ENCODE data around the gene FIS1. TPM values are rescaled to one million over a fixed set of nuclear protein-coding genes. Genes with fewer than 3 reads are reported as not detected.

The FIS1 gene
- total and polyA plus RNA-seq, 10 of the 15 experiments (the other 5 are each of a cell fraction or from before 2014, with no cell fraction given): 83.4 to 149 (median 108) TPM

DNA sequence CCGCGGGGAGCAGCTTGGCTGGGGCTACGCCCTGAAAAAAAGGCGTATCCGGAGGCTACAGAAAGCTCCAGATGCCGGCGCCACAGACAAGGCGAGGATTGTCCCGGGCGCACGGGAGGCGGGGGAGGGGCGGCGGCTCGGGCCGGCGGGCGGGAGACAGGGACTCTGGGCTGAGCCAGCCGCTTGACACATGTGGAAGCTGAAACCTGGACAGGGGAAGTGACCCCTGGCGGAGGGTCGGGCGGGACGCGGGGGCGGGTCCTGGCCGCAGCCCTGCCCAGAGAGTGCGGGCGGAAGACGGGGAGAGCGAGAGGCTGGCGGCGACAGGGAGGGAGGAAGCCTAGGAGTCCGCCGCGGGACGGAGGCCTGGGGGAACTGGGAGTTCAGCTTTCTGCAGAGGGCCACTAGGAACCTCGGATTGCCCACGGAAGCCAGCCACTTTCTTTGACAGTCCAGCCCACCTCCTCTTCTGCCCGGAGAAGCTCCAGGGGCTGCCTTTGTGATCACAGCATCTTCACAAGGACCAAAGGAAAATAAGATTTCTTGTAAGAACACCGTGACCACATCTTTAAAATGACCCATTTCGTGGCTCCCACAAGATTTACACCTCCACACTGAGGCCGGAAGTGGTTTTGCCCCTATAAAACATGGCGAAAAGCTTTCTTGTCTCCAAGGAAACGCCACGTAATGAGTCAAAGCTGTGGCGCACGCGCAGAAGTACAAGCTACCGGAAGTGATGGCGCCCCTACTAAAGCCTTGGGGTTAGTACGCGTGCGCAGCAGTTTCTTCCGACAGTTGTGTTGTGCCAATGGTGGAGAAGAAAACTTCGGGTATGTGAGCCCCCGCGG is 27.3 kb downstream of the FIS1 start, which contains the start of the genes PLOD3 and ZNHIT1 (continued):
- TF ChIP-seq, protein P1, sequence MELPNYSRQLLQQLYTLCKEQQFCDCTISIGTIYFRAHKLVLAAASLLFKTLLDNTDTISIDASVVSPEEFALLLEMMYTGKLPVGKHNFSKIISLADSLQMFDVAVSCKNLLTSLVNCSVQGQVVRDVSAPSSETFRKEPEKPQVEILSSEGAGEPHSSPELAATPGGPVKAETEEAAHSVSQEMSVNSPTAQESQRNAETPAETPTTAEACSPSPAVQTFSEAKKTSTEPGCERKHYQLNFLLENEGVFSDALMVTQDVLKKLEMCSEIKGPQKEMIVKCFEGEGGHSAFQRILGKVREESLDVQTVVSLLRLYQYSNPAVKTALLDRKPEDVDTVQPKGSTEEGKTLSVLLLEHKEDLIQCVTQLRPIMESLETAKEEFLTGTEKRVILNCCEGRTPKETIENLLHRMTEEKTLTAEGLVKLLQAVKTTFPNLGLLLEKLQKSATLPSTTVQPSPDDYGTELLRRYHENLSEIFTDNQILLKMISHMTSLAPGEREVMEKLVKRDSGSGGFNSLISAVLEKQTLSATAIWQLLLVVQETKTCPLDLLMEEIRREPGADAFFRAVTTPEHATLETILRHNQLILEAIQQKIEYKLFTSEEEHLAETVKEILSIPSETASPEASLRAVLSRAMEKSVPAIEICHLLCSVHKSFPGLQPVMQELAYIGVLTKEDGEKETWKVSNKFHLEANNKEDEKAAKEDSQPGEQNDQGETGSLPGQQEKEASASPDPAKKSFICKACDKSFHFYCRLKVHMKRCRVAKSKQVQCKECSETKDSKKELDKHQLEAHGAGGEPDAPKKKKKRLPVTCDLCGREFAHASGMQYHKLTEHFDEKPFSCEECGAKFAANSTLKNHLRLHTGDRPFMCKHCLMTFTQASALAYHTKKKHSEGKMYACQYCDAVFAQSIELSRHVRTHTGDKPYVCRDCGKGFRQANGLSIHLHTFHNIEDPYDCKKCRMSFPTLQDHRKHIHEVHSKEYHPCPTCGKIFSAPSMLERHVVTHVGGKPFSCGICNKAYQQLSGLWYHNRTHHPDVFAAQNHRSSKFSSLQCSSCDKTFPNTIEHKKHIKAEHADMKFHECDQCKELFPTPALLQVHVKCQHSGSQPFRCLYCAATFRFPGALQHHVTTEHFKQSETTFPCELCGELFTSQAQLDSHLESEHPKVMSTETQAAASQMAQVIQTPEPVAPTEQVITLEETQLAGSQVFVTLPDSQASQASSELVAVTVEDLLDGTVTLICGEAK (IDR thresholded peaks at IDR 0.05; ENCODE audit: borderline replicate concordance): peak; percentile 94
- no peak for TF ChIP-seq PAX8 (IDR thresholded peaks at IDR 0.05)
- no peak for TF ChIP-seq NFYA (IDR thresholded peaks at IDR 0.05; ENCODE audit: borderline replicate concordance, low read depth, low read length)
- TF ChIP-seq YY1 (IDR thresholded peaks at IDR 0.05; ENCODE audit: low read depth, low read length): peak; percentile 99
- no peak for TF ChIP-seq HDAC2 (IDR thresholded peaks at IDR 0.05)
- TF ChIP-seq FOXK2 (IDR thresholded peaks at IDR 0.05): no peak
- no peak for TF ChIP-seq MEF2B (IDR thresholded peaks at IDR 0.05; ENCODE audit: partially characterized antibody, poor library complexity, severe bottlenecking)
- TF ChIP-seq KLF5 (IDR thresholded peaks at IDR 0.05; ENCODE audit: partially characterized antibody): no peak
- TF ChIP-seq IKZF2 (IDR thresholded peaks at IDR 0.05): peak; percentile 38 to 58; a peak in 3 of 4 replicates
- TF ChIP-seq MTA2 (IDR thresholded peaks at IDR 0.05; ENCODE audit: low read depth): no peak
- TF ChIP-seq LARP7 (IDR thresholded peaks at IDR 0.05): peak; percentile 51; the same call in 1 of the 2 replicates
- TF ChIP-seq BACH1 (IDR thresholded peaks at IDR 0.05; ENCODE audit: borderline replicate concordance): no peak
- no peak for TF ChIP-seq ZNF384 (IDR thresholded peaks at IDR 0.05; ENCODE audit: borderline replicate concordance, low read depth, low read length)
- no peak for TF ChIP-seq ZNF274 (IDR thresholded peaks at IDR 0.05; ENCODE audit: insufficient read depth, insufficient read length)
- no peak for TF ChIP-seq ETV6 (conservative IDR thresholded peaks at IDR 0.05 in 1 of 2, IDR thresholded peaks at IDR 0.05 in 1 of 2; ENCODE audit: borderline replicate concordance in 1 of 2, low read depth in 1 of 2)
- TF ChIP-seq, protein P2, sequence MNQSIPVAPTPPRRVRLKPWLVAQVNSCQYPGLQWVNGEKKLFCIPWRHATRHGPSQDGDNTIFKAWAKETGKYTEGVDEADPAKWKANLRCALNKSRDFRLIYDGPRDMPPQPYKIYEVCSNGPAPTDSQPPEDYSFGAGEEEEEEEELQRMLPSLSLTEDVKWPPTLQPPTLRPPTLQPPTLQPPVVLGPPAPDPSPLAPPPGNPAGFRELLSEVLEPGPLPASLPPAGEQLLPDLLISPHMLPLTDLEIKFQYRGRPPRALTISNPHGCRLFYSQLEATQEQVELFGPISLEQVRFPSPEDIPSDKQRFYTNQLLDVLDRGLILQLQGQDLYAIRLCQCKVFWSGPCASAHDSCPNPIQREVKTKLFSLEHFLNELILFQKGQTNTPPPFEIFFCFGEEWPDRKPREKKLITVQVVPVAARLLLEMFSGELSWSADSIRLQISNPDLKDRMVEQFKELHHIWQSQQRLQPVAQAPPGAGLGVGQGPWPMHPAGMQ (IDR thresholded peaks at IDR 0.05; ENCODE audit: borderline replicate concordance): no peak
- TF ChIP-seq, protein P3, sequence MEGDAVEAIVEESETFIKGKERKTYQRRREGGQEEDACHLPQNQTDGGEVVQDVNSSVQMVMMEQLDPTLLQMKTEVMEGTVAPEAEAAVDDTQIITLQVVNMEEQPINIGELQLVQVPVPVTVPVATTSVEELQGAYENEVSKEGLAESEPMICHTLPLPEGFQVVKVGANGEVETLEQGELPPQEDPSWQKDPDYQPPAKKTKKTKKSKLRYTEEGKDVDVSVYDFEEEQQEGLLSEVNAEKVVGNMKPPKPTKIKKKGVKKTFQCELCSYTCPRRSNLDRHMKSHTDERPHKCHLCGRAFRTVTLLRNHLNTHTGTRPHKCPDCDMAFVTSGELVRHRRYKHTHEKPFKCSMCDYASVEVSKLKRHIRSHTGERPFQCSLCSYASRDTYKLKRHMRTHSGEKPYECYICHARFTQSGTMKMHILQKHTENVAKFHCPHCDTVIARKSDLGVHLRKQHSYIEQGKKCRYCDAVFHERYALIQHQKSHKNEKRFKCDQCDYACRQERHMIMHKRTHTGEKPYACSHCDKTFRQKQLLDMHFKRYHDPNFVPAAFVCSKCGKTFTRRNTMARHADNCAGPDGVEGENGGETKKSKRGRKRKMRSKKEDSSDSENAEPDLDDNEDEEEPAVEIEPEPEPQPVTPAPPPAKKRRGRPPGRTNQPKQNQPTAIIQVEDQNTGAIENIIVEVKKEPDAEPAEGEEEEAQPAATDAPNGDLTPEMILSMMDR (IDR thresholded peaks at IDR 0.05 in 2 of 3, conservative IDR thresholded peaks at IDR 0.05 in 1 of 3; ENCODE audit: control insufficient read depth in 2 of 3, extremely low read depth in 1 of 3, insufficient read depth in 1 of 3, low read depth in 3 of 3, low read length in 3 of 3): peak in 1 of 3 experiments; percentile 5; a peak in 1 of 6 replicates
- TF ChIP-seq PML (IDR thresholded peaks at IDR 0.05; ENCODE audit: low read length): no peak
